Putamen (tissue), 1 donor: ENCODE results near the gene SIN3B.

ENCODE experiments used
- DNase-seq: peaks from one replicate; pipeline ENCODE4 v3.0.0-alpha.2; 2016; ENCODE audit warnings: low spot score

The SIN3B gene

DNA sequence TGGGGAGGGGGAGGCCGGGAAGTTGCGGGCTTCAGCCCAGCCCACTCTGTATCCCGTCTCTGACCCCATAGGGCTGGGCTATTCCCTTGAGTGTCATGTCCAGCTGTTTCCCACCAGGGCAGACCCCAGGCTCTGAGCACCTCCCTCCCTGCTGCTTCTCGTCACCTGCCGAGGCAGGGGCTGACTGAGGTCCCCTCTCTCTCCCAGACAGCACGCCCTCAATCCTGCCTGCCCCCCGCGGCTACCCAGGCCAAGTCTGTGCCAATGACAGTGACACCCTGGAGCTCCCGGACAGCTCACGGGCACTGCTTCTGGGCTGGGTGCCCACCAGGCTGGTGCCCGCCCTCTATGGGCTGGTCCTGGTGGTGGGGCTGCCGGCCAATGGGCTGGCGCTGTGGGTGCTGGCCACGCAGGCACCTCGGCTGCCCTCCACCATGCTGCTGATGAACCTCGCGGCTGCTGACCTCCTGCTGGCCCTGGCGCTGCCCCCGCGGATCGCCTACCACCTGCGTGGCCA lies 60.2 kb downstream of the SIN3B start:
- DNase-seq = no peak

DNA sequence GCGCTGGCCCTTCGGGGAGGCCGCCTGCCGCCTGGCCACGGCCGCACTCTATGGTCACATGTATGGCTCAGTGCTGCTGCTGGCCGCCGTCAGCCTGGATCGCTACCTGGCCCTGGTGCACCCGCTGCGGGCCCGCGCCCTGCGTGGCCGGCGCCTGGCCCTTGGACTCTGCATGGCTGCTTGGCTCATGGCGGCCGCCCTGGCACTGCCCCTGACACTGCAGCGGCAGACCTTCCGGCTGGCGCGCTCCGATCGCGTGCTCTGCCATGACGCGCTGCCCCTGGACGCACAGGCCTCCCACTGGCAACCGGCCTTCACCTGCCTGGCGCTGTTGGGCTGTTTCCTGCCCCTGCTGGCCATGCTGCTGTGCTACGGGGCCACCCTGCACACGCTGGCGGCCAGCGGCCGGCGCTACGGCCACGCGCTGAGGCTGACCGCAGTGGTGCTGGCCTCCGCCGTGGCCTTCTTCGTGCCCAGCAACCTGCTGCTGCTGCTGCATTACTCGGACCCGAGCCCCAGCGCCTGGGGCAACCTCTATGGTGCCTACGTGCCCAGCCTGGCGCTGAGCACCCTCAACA lies 60.8 kb downstream of the SIN3B start:
- DNase-seq = no peak

- DNase-seq = no peak
These were observed 61.4 kb downstream of the SIN3B start for GRCh38 chr19:16890461-16891184.

DNA sequence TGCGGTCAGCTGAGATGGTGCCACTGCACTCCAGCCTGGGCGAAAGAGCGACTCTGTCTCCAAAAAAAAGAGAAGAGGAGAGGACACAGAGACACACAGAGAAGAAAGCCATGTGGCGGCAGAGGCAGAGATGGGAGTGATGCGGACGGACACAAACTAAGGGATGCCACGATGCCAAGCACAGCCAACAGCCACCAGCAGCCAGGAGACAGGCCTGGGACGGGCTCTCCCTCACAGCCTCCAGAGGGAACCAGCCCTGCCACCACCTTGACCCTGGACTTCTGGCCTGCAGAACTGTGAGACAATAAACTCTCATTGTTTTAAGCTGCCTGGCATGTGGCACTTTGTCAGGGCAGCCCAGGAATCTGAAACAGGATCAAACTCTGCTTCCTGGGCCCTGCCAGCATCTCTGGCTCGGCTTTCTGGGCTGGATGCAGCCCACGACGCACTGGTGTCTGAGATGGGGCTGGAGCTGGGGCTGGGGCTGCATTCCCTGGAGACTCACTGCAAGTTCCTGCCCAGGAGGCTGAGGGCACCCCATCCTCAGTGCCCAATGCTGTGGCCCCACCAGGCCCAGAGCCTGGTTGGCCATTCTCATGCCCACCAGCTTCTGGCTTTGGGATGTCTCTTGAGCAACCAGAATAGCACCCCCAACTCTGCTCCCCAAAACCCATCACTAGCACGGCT lies 62.6 kb downstream of the SIN3B start:
- DNase-seq = no peak

DNA sequence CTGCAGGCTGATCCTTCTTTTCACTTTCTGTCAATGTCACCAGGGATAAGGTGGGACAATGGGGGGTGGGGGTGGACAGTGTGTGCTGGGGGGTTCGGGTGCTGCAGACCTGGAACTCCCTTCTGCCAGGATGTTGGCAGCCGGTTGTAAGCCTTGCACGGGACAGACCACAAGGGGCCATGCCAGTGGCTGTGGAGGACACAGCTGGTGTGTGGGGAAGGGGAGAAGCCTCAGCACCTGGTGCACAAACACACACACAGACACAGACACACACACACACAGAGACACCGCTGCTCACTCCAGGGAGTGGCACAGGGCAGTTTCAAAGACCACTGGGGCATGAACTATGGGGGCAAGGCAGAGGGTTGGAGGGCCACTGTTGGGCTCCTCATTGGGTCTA lies 63.2 kb downstream of the SIN3B start:
- no peak for DNase-seq

- no peak for DNase-seq
These were observed 63.9 kb downstream of the SIN3B start for GRCh38 chr19:16892868-16893685.

GRCh38 chr19:16893686-16893989 lies 64.4 kb downstream of the SIN3B start:
- DNase-seq = no peak

- no peak for DNase-seq
These were observed 64.9 kb downstream of the SIN3B start for GRCh38 chr19:16894080-16894479.

DNA sequence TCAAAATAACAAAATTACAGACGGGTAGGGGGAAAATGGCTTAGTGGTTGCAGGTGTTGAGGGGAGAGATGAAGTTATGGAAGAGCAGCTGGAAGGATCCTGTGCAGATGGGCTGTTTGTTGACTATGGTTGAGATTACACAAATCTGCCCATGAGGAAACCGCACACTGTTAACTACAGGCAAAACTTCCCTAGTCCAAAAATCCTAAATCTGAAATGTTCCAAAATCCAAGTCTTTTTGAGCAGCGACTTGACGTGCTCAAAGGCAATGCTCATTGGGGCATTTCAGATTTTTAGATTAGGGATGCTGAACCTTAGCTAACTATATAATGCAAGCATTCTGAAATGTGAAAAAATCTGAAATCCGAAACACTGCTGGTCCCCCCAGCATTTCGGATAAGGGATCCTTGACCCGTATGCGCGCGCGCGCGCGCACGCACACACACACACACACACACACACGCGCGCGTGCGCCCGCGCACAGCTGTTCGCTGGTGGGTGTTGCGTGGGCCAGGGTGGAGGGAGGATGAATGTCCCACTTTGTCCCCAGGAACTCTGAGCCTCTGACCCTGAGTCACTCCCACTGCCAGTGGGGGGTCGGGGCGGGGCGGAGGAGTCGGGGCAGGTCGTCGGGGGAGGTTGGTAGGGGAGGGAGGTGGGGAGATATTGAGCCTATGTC lies 66.4 kb downstream of the SIN3B start:
- DNase-seq = no peak

DNA sequence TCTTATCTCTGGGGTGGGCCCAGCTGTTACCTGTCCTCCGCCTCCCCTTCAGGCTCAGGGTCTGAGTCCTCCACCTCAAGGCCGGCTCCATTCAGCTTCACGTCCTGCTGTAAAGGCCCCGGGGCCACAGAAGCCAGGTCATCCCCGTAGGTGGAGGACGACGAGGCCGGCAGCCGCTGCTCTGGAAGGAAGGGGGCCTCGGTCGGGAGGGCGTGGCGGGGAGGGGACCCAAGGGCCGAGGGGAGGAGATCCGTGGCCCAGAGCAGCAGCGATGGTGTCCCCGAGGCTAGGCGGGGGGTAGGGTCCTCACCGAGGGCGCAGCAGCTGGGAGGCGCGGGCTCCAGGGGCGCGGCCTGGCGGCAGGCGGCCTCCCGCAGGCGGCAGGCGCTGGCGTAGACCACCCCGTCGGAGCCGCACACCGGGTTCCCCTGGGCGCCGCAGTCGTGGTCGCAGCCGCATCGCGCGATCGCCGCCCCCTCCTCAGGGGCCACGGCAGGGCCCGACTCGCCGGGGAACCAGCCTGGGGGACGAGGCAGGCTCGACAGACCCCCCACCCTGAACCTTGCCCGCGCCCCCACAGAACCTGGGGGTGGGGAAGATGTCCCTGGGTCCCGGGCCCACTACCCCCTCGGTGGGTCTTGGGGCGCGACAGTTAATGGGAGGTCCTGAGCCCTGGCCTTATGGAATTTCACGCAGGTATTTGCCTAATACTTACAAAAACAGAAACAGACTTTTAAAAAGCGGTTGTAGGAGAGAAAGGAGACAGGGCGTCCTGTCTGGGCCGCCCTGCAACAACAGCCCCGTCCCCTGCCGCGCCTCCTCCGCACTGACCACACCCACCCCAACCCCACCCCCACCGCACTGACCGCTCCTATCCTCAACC lies 67.2 kb downstream of the SIN3B start:
- no peak for DNase-seq

- peak; percentile 39 for DNase-seq
These were observed 68.0 kb downstream of the SIN3B start for GRCh38 chr19:16897029-16897855.

DNA sequence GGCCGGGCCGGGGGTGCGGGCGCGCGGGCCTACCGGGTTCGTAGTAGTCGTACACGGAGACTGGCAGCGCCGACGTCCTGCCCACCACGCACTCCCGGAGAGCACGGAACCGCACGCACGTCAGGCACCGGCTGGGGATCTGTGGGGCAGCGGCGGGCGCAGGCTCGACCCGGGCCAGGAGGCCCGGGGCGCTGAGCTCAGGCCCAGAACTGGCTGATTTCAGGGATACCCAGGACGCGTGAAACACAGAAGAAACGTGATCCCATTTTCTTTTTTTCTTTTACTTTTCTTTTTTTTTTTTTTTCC lies 68.6 kb downstream of the SIN3B start:
- DNase-seq = no peak

DNA sequence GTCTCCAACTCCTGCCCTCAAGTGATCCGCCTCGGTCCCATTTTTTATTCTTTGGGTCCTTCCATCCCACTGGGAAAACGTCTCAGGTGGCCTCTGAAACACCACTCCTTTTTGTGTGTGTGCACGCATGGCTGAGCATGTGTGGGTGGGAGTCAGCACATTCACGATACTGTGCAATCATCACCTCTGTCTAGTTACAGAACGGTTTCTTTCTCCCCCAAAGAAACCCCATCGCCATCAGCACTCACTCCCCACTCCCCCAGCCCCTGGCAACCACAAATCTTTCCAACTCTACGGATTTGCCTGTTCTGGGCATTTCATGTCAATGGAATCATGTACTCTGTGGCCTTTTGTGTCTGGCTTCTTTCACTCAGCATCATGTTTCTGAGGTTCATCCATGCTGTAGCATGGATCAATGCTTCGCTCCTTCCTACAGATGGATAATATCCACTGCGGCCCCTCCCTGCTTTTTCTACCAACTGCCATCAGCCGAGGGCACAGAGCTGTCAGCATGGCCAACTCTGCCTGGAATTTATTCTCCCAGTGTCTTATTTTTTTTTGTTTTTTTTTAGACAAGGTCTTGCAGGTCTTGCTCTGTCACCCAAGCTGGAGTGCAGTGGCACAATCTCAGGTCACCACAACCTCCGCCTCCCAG lies 69.3 kb downstream of the SIN3B start:
- no peak for DNase-seq

- DNase-seq = no peak
These were observed 70.4 kb downstream of the SIN3B start for GRCh38 chr19:16899566-16900075.

- DNase-seq = no peak
These were observed 72.4 kb downstream of the SIN3B start for GRCh38 chr19:16901491-16902175.

- no peak for DNase-seq
These were observed 73.3 kb downstream of the SIN3B start for GRCh38 chr19:16902545-16902944.

DNA sequence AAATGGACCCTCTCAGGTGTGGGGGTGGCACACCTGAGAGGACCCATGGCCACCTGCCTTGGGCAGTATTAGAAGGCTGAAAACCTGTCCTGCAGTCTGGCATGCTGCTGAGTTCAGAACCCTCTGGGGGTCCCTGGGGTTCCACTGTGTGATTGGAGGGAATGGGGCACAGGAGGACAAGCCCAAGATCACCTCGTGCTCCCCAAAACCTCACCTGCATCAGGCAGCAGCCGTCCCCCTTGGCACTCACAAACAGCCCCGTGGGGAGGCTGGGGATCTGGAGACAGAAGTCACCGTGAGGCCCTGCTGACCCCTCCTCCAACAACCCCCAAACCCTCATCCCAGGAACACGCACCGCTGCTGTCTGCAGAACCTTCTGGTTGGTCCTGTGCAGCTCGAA lies 74.1 kb downstream of the SIN3B start:
- DNase-seq = no peak

GRCh38 chr19:16904599-16904998 lies 75.4 kb downstream of the SIN3B start:
- DNase-seq = no peak

DNA sequence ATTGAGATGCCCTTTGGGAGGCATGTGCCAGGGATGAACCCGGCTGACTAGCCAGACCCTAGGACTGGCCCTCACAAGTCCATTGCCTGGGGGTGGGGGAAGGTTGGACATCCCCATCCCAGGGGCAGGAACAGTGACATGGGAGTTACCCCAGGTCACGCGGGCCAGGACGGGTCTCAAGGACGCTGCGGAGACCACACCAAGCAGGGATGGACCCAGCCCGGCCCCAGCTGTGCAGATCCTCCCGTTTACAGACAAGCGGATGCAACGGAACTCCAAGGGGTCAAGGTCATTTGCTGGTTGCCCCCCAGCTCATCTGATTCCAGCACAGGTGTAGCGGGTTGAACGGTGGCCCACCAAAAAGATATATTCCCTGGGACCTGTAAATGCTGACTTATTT lies 79.6 kb downstream of the SIN3B start:
- no peak for DNase-seq
